GM12878 (cell line): ENCODE data around the gene CNTN2. TPM values are rescaled to one million over a fixed set of nuclear protein-coding genes. Genes with fewer than 3 reads are reported as not detected.

Experiments
- ATAC-seq: fragments of 200-7000 bp; cut with Tn5 transposase; 3 replicates; pipeline ENCODE4 v1.9.1; 2020; ENCODE audit warnings: mild to moderate bottlenecking, moderate library complexity
- BruUV-seq: library from RNA; stranded (reverse); fragments of 400-500 nt; replicated peaks from 2 replicates; lab custom pipeline; 2021; lab: Mats Ljungman, UMichigan
- CTCF ChIA-PET: fragments of 300-600 bp; sonication (Branson Sonifier 250); formaldehyde crosslinking; extraction: SDS; loops from one replicate; lab custom pipeline; 2021; ENCODE audit warnings: inconsistent platforms; lab: Yijun Ruan, JAX
- POLR2A ChIA-PET: fragments of 350-600 bp; formaldehyde crosslinking; extraction: SDS; loops from one replicate; lab custom pipeline; 2021; ENCODE audit warnings: inconsistent platforms; lab: Charles Lee
- RAD21 ChIA-PET: fragments of 300-600 bp; sonication (Branson Sonifier 250); formaldehyde crosslinking; loops from one replicate; lab custom pipeline; 2023; ENCODE audit warnings: antibody characterized with exemption; ENCODE audit not compliant: unreplicated experiment; lab: Charles Lee
- SMC1A ChIA-PET: fragments of 300-600 bp; sonication (Branson Sonifier 250); formaldehyde crosslinking; loops from one replicate; lab custom pipeline; 2023; ENCODE audit not compliant: unreplicated experiment, uncharacterized antibody; lab: Charles Lee
- DNase-seq: peaks from one replicate; pipeline ENCODE4 v3.0.0-alpha.2; 2011; ENCODE audit warnings: low read depth, low spot score
- FAIRE-seq: peaks from 3 replicates; lab custom pipeline; 2011; peaks lifted over from hg19 to GRCh38; lab: Jason Lieb, UNC
- H2AFZ ChIP-seq: 2 replicates; pipeline ENCODE4 v1.6.0; 2011; ENCODE audit warnings: low read depth, low read length, control low read depth; ENCODE audit not compliant: control insufficient read depth
- H3K27ac ChIP-seq: 2 replicates; pipeline ENCODE4 v1.5.1; 2011; ENCODE audit warnings: control low read depth; ENCODE audit not compliant: control insufficient read depth, insufficient read depth
- H3K27me3 ChIP-seq, 2 experiments: replicated peaks in 1 of 2; 2 replicates each; pipeline versions ENCODE4 v1.6.0 to v1.6.1; 2011; ENCODE audit warnings: low read length in 1 of 2; ENCODE audit not compliant: control insufficient read depth in 2 of 2, insufficient read depth in 2 of 2
- H3K36me3 ChIP-seq, 2 experiments: 2 replicates each; pipeline ENCODE4 v1.5.1; 2011; ENCODE audit warnings: low read length in 1 of 2; ENCODE audit not compliant: control insufficient read depth in 2 of 2, insufficient read depth in 2 of 2
- H3K4me1 ChIP-seq: 2 replicates; pipeline ENCODE4 v1.6.1; 2011; ENCODE audit warnings: mild to moderate bottlenecking, low read length, moderate library complexity, mixed read lengths; ENCODE audit not compliant: control insufficient read depth, insufficient read depth
- H3K4me2 ChIP-seq: 2 replicates; pipeline ENCODE4 v1.6.0; 2011; ENCODE audit warnings: control low read depth; ENCODE audit not compliant: control insufficient read depth, insufficient read depth
- H3K4me3 ChIP-seq: fragments of 200-600 bp; sonication (generic); 2 replicates; pipeline ENCODE4 v1.5.1; 2016
- H3K79me2 ChIP-seq: 2 replicates; pipeline ENCODE4 v1.6.0; 2011; ENCODE audit warnings: low read length; ENCODE audit not compliant: control insufficient read depth, insufficient read depth
- H3K9ac ChIP-seq: 2 replicates; pipeline ENCODE4 v1.8.0; 2011; ENCODE audit warnings: low read length, control low read depth, mixed read lengths; ENCODE audit not compliant: control insufficient read depth, insufficient read depth
- H3K9me3 ChIP-seq: replicated peaks from 3 replicates; pipeline ENCODE4 v1.5.1; 2011; ENCODE audit warnings: mild to moderate bottlenecking, low read length; ENCODE audit not compliant: control insufficient read depth, insufficient read depth
- H4K20me1 ChIP-seq: 2 replicates; pipeline ENCODE4 v1.6.0; 2011; ENCODE audit not compliant: control insufficient read depth, insufficient read depth
- BCL3 ChIP-seq: IDR thresholded peaks from 2 replicates; pipeline ENCODE4 v1.6.1; 2011; ENCODE audit warnings: borderline replicate concordance, low read depth, mild to moderate bottlenecking, moderate library complexity, low read length; ENCODE audit not compliant: insufficient read depth, poor library complexity, severe bottlenecking
- BMI1 ChIP-seq: fragments of 450-650 bp; IDR thresholded peaks from 2 replicates; pipeline ENCODE4 v1.6.1; 2016; ENCODE audit warnings: mild to moderate bottlenecking, moderate library complexity, borderline replicate concordance
- EED ChIP-seq: sonication (generic); IDR thresholded peaks from 2 replicates; pipeline ENCODE4 v1.6.1; 2016; ENCODE audit warnings: antibody characterized with exemption, low read depth
- ESRRA ChIP-seq: IDR thresholded peaks from 2 replicates; pipeline ENCODE4 v1.6.1; 2012; ENCODE audit warnings: mild to moderate bottlenecking, low read length, improper control_type of control experiment
- FOXM1 ChIP-seq: IDR thresholded peaks from 2 replicates; pipeline ENCODE4 v1.6.1; 2012; ENCODE audit warnings: low read depth, mild to moderate bottlenecking, inconsistent platforms, low read length, moderate library complexity
- IRF3 ChIP-seq: fragments of 450-650 bp; IDR thresholded peaks from 2 replicates; pipeline ENCODE4 v1.6.1; 2014; ENCODE audit warnings: mild to moderate bottlenecking
- JUNB ChIP-seq: IDR thresholded peaks from 2 replicates; pipeline ENCODE4 v1.6.1; 2016; ENCODE audit warnings: antibody characterized with exemption, mild to moderate bottlenecking
- MEF2B ChIP-seq: fragments of 450-650 bp; IDR thresholded peaks from 2 replicates; pipeline ENCODE4 v1.6.1; 2018; ENCODE audit warnings: mild to moderate bottlenecking, moderate library complexity; ENCODE audit not compliant: partially characterized antibody, poor library complexity, severe bottlenecking
- MYC ChIP-seq: IDR thresholded peaks from 2 replicates; pipeline ENCODE4 v1.6.1; 2011; ENCODE audit warnings: mild to moderate bottlenecking, low read length, moderate library complexity, inconsistent platforms; ENCODE audit not compliant: insufficient read depth, insufficient replicate concordance, insufficient read length, severe bottlenecking
- NR2F1 ChIP-seq: fragments of 450-650 bp; conservative IDR thresholded peaks from 2 replicates; pipeline ENCODE4 v1.6.1; 2017; ENCODE audit warnings: mild to moderate bottlenecking
- PAX5 ChIP-seq: IDR thresholded peaks from 2 replicates; pipeline ENCODE4 v1.6.1; 2011; ENCODE audit warnings: low read depth, low read length, borderline replicate concordance
- POLR2AphosphoS5 ChIP-seq: IDR thresholded peaks from 2 replicates; pipeline ENCODE4 v1.6.1; 2011; ENCODE audit warnings: mild to moderate bottlenecking, low read length, inconsistent platforms
- RB1 ChIP-seq: fragments of 450-650 bp; formaldehyde crosslinking; IDR thresholded peaks from 2 replicates; pipeline ENCODE4 v1.6.1; 2017; ENCODE audit warnings: mild to moderate bottlenecking, borderline replicate concordance
- RCOR1 ChIP-seq: conservative IDR thresholded peaks from 2 replicates; pipeline ENCODE4 v1.6.1; 2012; ENCODE audit warnings: low read depth, low read length, improper control_type of control experiment
- RUNX3 ChIP-seq: IDR thresholded peaks from 2 replicates; pipeline ENCODE4 v1.6.1; 2012; ENCODE audit warnings: low read length, inconsistent platforms
- SMARCA5 ChIP-seq: fragments of 450-650 bp; IDR thresholded peaks from 2 replicates; pipeline ENCODE4 v1.6.1; 2017; ENCODE audit warnings: mild to moderate bottlenecking
- TBL1XR1 ChIP-seq: IDR thresholded peaks from 2 replicates; pipeline ENCODE4 v1.6.1; 2012; ENCODE audit warnings: low read depth, low read length, improper control_type of control experiment
- ZZZ3 ChIP-seq: IDR thresholded peaks from 2 replicates; pipeline ENCODE4 v1.6.1; 2011; ENCODE audit warnings: low read depth; ENCODE audit not compliant: control insufficient read depth, insufficient read length
- WGBS: methylation state at CpG from one replicate; pipeline ENCODE4 v1.1.6; 2016; ENCODE audit warnings: low lambda C conversion rate; ENCODE audit not compliant: insufficient replicate concordance, insufficient coverage; ENCODE audit errors: missing lambda C conversion rate; 5-methylcytosine and 5-hydroxymethylcytosine counted together
- in situ Hi-C: fragments of 300-500 bp; cut with MboI; formaldehyde crosslinking; loops from 9 replicates; pipeline ENCODE4 v1.14.3; 2018; ENCODE audit warnings: mixed read lengths
- intact Hi-C: fragments of 100-400 bp; cut with micrococcal nuclease; formaldehyde crosslinking; loops from one replicate; pipeline ENCODE4 v1.14.2; 2022; ENCODE audit not compliant: unreplicated experiment
- polyA plus RNA-seq, 11 experiments: library from polyadenylated mRNA; depleted of rRNA in 4 of 11; unstranded in 6 of 11; stranded (reverse) in 5 of 11; fragments of >200 nt; fragmentation: Nextera tagmentation in 4 of 11; fragmentation: Illumina TruSeq in 1 of 11; extraction: Ambion mirVana in 4 of 11; extraction: Trizol in 1 of 11; gene quantifications; 1 replicate in 1 of 11; 2 replicates in 10 of 11; pipeline versions ENCODE4 v1.2.1 to v1.2.3, GENCODE V29; 2011 to 2016; ENCODE audit warnings: inconsistent platforms in 2 of 11, missing spikeins in 2 of 11, low read depth in 1 of 11
- total RNA-seq, 4 experiments: library from RNA; depleted of rRNA in 3 of 4; stranded (reverse); fragments of >200 nt in 3 of 4; fragmentation: Illumina TruSeq in 1 of 4; extraction: Trizol in 1 of 4; gene quantifications; 2 replicates each; pipeline versions ENCODE4 v1.2.1 to v1.2.3, GENCODE V29; 2013 to 2021

Gene CNTN2
- total and polyA plus RNA-seq, 10 of the 15 experiments (the other 5 are each of a cell fraction or from before 2014, with no cell fraction given), result 0.03 TPM; not detected in 9

GRCh38 chr1:204996981-204997380 lies 46.0 kb upstream of the CNTN2 start:
- POLR2A ChIA-PET, result no interaction called here
- TF ChIP-seq TBL1XR1, result no peak
- no peak for TF ChIP-seq IRF3
- no peak for TF ChIP-seq ESRRA
- no peak for TF ChIP-seq MEF2B
- no peak for TF ChIP-seq RB1
- TF ChIP-seq PAX5, result no peak
- TF ChIP-seq NR2F1, result no peak
- no peak for TF ChIP-seq BCL3
- no peak for TF ChIP-seq POLR2AphosphoS5
- TF ChIP-seq BMI1, result no peak
- no peak for TF ChIP-seq MYC
- no peak for TF ChIP-seq RUNX3
- no peak for TF ChIP-seq ZZZ3
- TF ChIP-seq SMARCA5, result no peak
- TF ChIP-seq FOXM1, result no peak
- no peak for TF ChIP-seq RCOR1
- no peak for TF ChIP-seq JUNB
- no peak for TF ChIP-seq EED

More at GRCh38 chr1:204996981-204997380, 46.0 kb upstream of the CNTN2 start:
- intact Hi-C loops (no loop called here), in situ Hi-C loops (no loop called here)
- H4K20me1 ChIP-seq, result no peaks in the 10 kb centered on the region
- H3K4me1 ChIP-seq, result no peaks in the 10 kb centered on the region
- BruUV-seq, result no TSS peak
- ChIA-PET SMC1A (no interaction called here), RAD21 (no interaction called here), CTCF (interaction anchor here (2.8 kb wide), 1 partner anchor 64 kb away, joined by 12 read pairs; no protein-coding TSS in a partner anchor)
- H3K27ac ChIP-seq, result no peak overlapping the region
- FAIRE-seq (no peak), DNase-seq (no peak), ATAC-seq (no peak)
- H3K79me2 ChIP-seq, result no peaks in the 10 kb centered on the region
- H3K4me3 ChIP-seq, result no peak overlapping the region
- H2AFZ ChIP-seq, result no peak overlapping the region
- H3K36me3 ChIP-seq, result no peaks in the 10 kb centered on the region
- 53% methylated on average over 21 of the region's 22 CpGs for WGBS
- H3K9ac ChIP-seq, result no peak overlapping the region
- H3K27me3 ChIP-seq, result peaks cover 2% of the 10 kb centered on the region in 2 experiments
- no peaks in the 10 kb centered on the region for H3K9me3 ChIP-seq
- no peak overlapping the region for H3K4me2 ChIP-seq
